ENCODE measurements around the gene CTSV. TPM values are rescaled to one million over a fixed set of nuclear protein-coding genes. Genes with fewer than 3 reads are reported as not detected.

CTSV gene
- total RNA-seq, 1 experiment from 2014 or later = 2.8 TPM

Other genes with a start within 250 kb of the CTSV start
- 5.2 and 6.0 TPM in 2 replicates for gene ZNF782, start 184.6 kb downstream of the CTSV start, total RNA-seq (2022)
- gene NUTM2G, start 110.3 kb downstream of the CTSV start, total RNA-seq (2022) = not detected in 2 replicates